Left kidney (tissue), 2 donors: ENCODE data around the gene TP73. TPM values are rescaled to one million over a fixed set of nuclear protein-coding genes. Genes with fewer than 3 reads are reported as not detected.

Source experiments
- DNase-seq: peaks from one replicate; pipeline ENCODE4 v3.0.0-alpha.2; 2013
- polyA plus RNA-seq: library from polyadenylated mRNA; unstranded; fragments of 120-200 nt; gene quantifications from one replicate; pipeline ENCODE4 v1.2.1, GENCODE V29; 2013; ENCODE audit not compliant: insufficient read length

TP73 gene
- polyA plus RNA-seq, 1 donor = 0.55 TPM

GRCh38 chr1:3768811-3769390 is 116.6 kb downstream of the TP73 start:
- DNase-seq = no peak

GRCh38 chr1:3770047-3770765 is 117.9 kb downstream of the TP73 start:
- no peak for DNase-seq

- DNase-seq = no peak
These were observed 119.1 kb downstream of the TP73 start for GRCh38 chr1:3771108-3772026.

- peak; percentile 86 for DNase-seq
These were observed 119.9 kb downstream of the TP73 start for GRCh38 chr1:3772027-3772714.

- DNase-seq = no peak
These were observed 120.6 kb downstream of the TP73 start, which contains the start of gene SMIM1 for GRCh38 chr1:3772715-3773571. Gene SMIM1 (plus strand): TSS chr1:3772749. CDS start chr1:3775374, 2,625 bp downstream.

- no peak for DNase-seq
These were observed 121.4 kb downstream of the TP73 start for GRCh38 chr1:3773572-3774275.

- DNase-seq = no peak
These were observed 122.1 kb downstream of the TP73 start for GRCh38 chr1:3774276-3774945.

- no peak for DNase-seq
These were observed 122.7 kb downstream of the TP73 start for GRCh38 chr1:3774946-3775489.

- peak; percentile 57 for DNase-seq
These were observed 123.3 kb downstream of the TP73 start for GRCh38 chr1:3775490-3776230.

GRCh38 chr1:3776231-3776961 is 124.1 kb downstream of the TP73 start:
- no peak for DNase-seq

- no peak for DNase-seq
These were observed 124.8 kb downstream of the TP73 start for GRCh38 chr1:3777078-3777547.

GRCh38 chr1:3777647-3778589 is 125.6 kb downstream of the TP73 start:
- DNase-seq = no peak

GRCh38 chr1:3778590-3779264 is 126.4 kb downstream of the TP73 start:
- DNase-seq = no peak

GRCh38 chr1:3779265-3779911 is 127.1 kb downstream of the TP73 start:
- no peak for DNase-seq

GRCh38 chr1:3779912-3780416 is 127.6 kb downstream of the TP73 start:
- DNase-seq = no peak
